Stimulated activated CD4-positive, alpha-beta T cell treated with anti-CD3 and anti-CD28 coated beads, Interleukin-15, amount 100 ng/mL, for 48 hours (primary cell): ENCODE measurements around the gene VSIG2.
"Not testable (repeated sequence)": the region's sequence is repeated elsewhere in the genome, so short reads cannot be mapped to it uniquely, and the experiment has no call there.

Experiments
- DNase-seq, 2 donors: peaks; one replicate each; pipeline ENCODE4 v3.0.0-alpha.2; 2020; ENCODE audit warnings: low read depth in 2 of 2

VSIG2 gene

GRCh38 chr11:124751741-124752470 lies at the start of gene VSIG2:
Gene VSIG2, minus strand, starts transcription at chr11:124752255. Its CDS starts 118 bp downstream, at chr11:124752137.
- DNase-seq = no peak

GRCh38 chr11:124801014-124801413 lies 49.0 kb upstream of the VSIG2 start:
- no peak for DNase-seq

- DNase-seq = peak; percentile 40 to 70
Observed at GRCh38 chr11:124800226-124800929, 48.3 kb upstream of the VSIG2 start, which contains the start of gene MSANTD2. Gene MSANTD2, minus strand, starts transcription at chr11:124800406. Its CDS starts 26 bp downstream, at chr11:124800380.

GRCh38 chr11:124799348-124800225 lies 47.5 kb upstream of the VSIG2 start:
- peak in 1 of 2 donors; percentile 12 for DNase-seq

GRCh38 chr11:124798991-124799347 lies 46.9 kb upstream of the VSIG2 start:
- DNase-seq = no peak

GRCh38 chr11:124796312-124796711 lies 44.3 kb upstream of the VSIG2 start:
- DNase-seq = no peak

GRCh38 chr11:124793466-124794278 lies 41.6 kb upstream of the VSIG2 start:
- DNase-seq = no peak

GRCh38 chr11:124791626-124792341 lies 39.7 kb upstream of the VSIG2 start:
- no peak for DNase-seq

GRCh38 chr11:124788521-124788920 lies 36.5 kb upstream of the VSIG2 start:
- no peak for DNase-seq

- no peak for DNase-seq
Observed at GRCh38 chr11:124784051-124784450, 32.0 kb upstream of the VSIG2 start.

GRCh38 chr11:124783002-124783401 lies 30.9 kb upstream of the VSIG2 start:
- DNase-seq = no peak

GRCh38 chr11:124779568-124779967 lies 27.5 kb upstream of the VSIG2 start:
- DNase-seq = no peak

GRCh38 chr11:124778281-124778680 lies 26.2 kb upstream of the VSIG2 start:
- no peak for DNase-seq

GRCh38 chr11:124776865-124777645 lies 25.0 kb upstream of the VSIG2 start:
- DNase-seq = no peak

- not testable (repeated sequence) for DNase-seq
Observed at GRCh38 chr11:124770959-124771358, 18.9 kb upstream of the VSIG2 start.

- DNase-seq = no peak
Observed at GRCh38 chr11:124769806-124770774, 18.0 kb upstream of the VSIG2 start.

GRCh38 chr11:124768914-124769313 lies 16.9 kb upstream of the VSIG2 start:
- no peak for DNase-seq

GRCh38 chr11:124766156-124766555 lies 14.1 kb upstream of the VSIG2 start:
- no peak for DNase-seq
